GM18511 (cell line): ENCODE results near the gene EPAS1.

Source experiments
- ATAC-seq: cut with Tn5 transposase; IDR thresholded peaks from one replicate; pipeline ENCODE4 v1.9.1; 2021; ENCODE audit warnings: mild to moderate bottlenecking, moderate library complexity; ENCODE audit not compliant: unreplicated experiment

Gene EPAS1

DNA sequence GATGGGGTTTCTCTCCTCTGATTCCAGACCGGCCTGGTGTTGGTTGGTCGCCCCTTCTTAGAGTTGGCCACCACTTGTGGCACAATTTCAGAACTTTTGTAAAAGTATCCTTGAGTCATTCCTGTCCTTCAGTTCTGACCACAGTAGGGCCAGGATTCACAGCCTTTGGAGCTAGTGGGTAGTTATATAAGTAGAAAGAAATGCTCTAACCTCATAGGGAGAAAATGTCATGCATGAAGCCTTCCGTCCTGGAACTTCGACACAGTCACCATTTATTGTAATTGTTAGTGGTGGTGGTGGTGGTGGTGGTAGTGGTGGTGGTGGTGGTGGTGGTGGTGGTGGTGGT lies 65.4 kb downstream of the EPAS1 start:
- ATAC-seq: no peak

DNA sequence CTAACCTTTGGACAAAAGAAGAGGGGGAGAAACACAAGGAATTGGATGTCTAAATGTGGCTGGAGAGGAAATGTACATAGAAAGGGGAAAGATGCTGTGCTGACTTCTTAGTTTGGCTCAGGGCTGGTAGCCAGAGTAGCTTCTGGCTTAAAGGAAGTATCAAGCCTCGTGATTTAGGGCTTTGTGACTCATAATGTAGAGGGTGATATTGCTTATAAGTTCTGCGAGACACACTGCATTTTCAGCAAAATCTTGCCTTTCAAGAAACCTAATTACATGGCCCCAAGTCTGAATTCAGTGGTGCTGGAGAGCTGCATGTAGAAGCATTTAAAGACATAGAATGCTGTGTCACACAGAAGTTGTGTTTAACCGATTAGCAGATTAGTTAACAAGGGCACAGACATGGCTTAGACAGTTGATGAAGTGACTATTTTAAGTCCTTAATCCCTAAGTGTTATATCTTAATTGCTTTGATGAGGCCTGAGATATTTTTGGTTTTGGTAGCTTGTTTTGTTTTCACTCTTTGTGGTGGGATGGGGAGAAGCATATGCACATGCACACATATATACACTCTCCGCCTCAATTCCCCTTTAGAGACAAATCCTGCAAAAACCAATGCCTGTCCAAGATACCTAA lies 66.4 kb downstream of the EPAS1 start:
- no peak for ATAC-seq

DNA sequence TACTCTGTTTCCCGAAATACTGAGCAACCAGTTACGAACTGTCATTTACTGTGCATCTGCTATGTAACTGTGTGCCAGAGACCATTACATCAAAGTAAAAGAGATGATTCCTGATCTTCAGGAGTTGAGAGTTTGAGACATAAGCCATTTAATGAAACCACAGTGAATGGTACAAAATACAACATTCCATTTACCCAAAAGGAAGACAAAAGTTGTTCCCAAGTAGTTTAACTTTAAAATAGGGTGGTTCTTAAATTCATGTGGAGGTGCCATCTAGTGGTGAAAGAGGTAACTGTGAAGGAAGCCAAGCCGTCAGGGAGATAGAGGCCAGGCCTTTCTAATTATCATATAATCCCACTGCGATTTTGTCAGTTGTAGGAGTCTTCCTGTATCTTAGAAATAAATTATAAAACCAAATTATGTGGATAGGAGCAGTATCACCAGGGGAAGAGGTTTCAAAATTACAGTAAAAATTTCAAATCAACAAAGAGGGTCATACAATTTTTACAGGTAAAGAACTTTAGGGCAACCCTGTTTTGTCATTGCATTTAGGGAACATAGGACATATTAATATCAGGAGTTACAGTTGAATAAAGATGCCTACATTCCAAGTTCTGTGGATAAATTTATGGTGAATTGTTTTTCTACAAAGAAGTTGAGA lies 67.7 kb downstream of the EPAS1 start:
- no peak for ATAC-seq

DNA sequence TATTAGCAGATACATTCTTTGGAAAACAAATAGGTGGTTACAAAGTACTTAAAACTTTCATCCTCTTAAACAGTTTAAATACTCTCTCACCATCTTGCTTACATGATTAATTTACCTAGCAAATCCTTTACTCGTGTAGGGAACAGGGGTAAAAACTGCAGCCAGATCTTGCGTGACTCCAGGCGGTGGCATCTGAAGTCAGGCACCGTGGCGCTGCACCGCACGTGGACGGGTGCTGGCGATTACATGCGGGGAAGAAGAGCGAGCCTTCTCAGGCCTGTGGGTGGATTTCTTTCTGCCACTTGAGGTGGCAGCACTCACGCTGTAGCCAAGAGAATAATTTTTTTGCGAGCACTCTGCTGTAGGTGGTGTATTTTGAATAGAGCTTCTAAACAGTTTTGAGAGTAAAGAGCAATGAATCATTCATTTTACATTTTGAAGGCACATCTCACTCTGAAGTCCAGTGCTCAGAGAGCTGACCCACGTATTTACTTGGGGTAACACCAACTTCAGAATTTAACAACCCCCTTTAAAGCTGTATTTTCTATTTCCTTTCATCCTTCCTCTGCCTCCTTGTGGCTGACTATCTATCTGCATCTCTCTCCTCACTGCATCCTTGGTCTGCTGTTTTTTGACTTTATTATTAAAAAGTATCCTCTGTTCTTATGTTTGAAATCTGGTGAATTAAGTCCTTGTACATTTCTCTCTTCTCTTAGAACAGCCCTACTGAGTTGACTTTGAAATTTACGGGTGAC lies 68.9 kb downstream of the EPAS1 start:
- ATAC-seq: no peak

DNA sequence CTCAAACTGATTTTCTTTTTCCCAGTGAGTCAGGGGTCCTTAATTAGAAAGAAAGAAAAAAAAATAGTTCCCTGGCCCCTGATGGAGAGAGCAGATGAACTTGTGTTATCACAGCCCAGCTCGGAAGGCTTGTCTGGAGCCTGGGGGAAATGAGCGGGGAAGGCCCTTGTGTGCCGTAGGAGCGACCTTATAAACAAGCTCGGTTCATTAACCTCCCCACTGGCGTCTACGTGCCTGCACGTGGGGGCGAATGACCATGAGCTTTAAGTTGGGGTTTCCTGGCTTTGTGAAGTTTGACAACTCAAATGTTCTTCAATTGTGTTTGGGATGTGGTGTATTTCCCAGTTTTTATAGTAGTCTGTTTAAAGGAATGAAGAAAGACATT lies 69.5 kb downstream of the EPAS1 start:
- ATAC-seq: no peak

DNA sequence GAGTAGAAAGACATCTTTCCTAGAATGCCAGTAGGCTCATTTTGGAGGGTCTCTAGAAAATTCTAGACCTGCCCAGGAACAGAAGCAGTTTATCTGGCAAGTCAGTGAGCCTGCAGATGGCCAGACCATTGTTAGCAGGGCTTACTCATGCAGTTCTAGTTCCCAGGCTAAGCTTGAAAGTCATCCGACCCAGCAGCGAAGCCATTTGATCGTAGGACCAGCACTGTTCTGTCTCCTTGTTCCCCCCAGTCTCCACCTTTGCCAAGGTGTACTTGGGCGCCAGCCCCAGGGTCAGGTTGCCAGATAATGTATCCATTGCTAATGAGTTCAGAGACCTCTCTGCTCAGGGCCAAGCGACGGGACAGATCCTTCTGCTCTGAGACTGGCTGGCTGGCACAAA lies 70.1 kb downstream of the EPAS1 start:
- ATAC-seq: no peak

DNA sequence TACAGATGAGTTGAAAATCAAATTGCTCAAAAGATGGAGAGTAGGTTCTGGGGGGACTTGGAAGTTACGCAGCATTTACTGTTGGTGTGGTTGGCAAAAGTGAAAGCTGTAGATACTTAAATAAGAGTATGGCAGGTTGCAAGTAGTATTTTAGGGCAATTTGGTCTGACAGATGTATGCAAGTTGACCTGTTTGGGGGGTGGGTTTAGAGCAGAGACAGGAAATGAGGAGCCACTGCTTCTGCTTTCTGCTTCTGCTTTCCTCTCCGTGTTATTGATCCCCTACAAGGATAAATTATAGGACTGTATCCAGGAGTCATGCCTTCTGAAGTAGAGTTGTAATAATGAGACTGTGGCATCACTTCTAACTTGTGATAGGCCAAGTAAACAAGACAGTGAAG lies 71.2 kb downstream of the EPAS1 start:
- no peak for ATAC-seq

DNA sequence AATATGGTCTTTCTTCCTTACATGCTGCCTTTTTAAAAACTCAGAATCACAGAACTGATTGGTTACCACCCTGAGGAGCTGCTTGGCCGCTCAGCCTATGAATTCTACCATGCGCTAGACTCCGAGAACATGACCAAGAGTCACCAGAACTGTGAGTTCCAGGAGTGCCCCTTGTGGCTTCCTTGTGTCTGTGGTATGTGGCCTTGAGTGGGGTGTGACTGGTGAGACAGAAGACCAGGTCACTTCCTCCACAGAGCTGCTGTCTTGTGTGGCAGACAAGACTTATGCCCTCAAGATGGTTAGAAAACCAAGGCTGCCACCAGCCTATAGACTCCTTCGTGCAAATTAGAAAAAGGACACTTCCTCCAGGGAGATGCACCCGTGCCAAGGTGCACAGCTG lies 72.6 kb downstream of the EPAS1 start:
- no peak for ATAC-seq

DNA sequence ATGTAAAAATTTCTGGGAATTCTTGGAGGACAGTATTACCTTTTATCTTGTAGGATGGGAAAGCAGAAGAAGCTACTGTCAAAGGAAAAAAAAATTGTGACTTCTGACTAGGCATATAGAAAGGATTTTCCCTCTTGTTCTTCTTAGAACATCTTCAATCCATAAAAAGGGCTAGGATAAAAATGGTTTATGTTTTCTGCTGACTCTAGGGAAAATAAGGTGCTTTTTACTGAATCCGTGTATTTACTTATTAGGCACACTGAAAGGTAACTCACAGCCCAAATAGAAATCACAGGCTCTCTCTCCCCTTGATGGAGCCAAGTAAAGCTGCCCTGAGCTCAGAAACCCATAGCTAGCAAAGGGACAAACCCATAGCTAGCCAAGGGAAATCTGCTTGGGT lies 74.6 kb downstream of the EPAS1 start:
- no peak for ATAC-seq

DNA sequence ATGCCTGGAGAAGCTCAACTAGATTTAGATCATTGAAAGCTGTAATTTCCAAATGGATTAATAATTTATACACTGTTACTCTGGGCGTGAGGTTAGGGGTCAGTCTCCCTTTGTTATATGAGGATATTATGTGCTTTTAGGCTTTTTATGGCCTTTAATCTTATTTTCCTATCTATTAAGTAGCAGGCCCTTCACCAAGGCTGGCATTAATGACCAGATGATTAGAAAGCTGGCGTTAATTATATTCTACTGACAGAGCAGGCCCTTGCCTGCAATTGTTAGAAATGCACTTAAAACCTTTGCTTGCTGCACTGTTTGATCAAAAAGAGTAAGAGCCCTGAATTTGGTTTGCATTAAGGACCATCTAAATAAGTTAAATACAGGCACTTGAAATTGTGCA lies 75.3 kb downstream of the EPAS1 start:
- no peak for ATAC-seq

DNA sequence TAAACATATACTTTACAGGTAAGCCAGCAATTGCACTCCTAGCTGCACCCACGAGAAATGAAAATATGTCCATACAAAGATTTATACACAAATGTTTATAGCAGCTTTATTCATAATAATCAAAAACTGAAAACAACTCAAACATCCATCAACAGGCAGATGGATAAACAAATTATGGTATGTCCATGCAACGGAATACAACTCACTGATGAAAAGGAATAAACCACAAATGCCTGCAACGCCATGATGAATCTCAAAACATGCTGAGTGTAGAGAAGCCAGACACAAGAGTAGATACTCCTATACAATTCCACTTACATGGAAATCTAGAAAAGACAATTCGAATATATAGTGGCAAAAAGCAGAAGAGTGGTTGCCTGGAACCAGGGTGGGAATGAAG lies 76.0 kb downstream of the EPAS1 start:
- no peak for ATAC-seq

DNA sequence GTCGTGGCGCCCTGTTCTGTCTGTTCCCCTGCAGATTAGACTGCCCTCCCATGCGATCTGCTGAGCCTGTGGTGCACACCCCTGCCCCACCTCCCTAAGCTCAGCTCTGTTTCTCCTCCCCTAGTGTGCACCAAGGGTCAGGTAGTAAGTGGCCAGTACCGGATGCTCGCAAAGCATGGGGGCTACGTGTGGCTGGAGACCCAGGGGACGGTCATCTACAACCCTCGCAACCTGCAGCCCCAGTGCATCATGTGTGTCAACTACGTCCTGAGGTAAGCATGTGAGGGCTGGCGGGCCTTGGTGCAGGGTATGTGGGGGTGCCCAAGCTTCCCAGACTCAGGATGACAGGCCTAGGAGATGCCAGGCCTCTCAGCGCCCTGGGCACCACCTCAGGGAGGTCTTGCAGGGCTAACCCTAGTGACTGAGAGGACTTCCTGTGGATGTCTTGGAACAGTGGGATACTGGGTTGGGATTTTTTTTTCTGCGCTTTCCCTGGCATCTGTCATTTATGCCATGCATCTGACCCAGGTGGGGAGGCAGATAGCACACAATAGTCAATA lies 78.4 kb downstream of the EPAS1 start:
- ATAC-seq: no peak

DNA sequence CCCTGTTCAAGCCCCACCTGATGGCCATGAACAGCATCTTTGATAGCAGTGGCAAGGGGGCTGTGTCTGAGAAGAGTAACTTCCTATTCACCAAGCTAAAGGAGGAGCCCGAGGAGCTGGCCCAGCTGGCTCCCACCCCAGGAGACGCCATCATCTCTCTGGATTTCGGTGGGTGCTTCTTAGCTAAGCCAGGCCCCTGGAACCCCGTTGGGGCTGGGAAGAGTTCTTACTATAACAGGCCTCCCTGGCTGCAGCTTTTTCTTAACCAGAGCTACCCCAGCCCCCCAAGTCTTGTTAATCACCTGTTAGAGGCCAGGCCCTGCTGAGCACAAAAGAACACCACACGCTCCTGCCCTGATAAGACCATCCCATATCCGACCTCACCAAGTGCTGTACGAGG lies 79.4 kb downstream of the EPAS1 start:
- ATAC-seq: no peak

DNA sequence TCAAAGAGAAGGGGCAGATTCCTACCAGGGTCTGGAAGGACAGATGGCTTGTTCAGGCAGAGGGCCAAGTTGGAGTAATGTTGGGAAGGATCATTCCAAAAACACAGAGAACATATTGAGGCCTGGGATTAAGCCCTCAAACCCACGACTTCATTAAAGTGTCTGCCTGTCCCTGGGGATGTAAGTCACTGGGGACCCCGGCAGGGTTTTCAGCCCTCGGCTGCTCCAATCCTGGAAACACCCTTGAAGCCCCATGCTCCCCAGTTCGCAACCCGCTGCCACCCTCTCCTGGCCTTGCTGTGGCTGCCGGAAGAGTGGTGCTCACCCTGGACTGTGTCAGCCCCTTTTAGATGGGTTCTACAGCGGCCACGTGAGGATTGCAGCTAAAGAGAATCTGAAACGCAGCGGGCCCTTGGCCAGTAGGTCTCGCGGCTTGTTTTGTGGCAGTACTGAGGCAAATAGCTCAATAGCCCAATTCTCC lies 79.9 kb downstream of the EPAS1 start:
- no peak for ATAC-seq

DNA sequence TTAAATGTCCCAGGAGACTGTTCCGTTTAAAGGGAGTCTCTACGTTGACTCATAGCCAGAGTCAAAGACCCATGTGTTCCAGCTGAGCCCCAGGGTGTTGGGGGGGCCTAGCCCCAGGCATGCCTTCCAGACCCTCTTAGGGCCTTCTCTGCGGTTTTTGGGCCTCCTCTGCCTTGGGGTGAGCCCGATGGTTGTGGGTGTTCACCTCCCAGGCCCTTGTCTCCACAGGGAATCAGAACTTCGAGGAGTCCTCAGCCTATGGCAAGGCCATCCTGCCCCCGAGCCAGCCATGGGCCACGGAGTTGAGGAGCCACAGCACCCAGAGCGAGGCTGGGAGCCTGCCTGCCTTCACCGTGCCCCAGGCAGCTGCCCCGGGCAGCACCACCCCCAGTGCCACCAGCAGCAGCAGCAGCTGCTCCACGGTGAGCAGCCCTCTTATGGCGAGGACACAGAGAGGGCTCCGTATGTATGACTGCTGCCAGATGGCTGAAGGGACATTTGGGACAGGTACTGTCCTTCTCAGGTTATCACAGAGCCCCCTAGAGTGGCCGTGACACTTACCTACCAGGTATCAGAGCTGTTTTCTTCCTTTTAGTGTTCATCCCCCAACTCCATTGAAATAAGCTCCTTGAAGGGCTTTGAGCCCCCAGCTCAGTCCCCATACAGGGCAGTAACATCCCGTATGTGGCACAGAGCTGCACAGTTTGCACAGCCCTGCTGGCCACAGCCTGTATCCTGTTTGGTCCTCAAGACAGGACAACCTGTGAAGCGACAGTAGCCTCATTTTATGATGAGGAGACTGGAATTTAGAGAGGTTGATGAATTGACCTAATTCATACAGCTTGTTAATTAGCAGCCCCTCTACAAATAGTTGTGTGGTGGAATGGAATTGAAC lies 80.7 kb downstream of the EPAS1 start:
- ATAC-seq: no peak

DNA sequence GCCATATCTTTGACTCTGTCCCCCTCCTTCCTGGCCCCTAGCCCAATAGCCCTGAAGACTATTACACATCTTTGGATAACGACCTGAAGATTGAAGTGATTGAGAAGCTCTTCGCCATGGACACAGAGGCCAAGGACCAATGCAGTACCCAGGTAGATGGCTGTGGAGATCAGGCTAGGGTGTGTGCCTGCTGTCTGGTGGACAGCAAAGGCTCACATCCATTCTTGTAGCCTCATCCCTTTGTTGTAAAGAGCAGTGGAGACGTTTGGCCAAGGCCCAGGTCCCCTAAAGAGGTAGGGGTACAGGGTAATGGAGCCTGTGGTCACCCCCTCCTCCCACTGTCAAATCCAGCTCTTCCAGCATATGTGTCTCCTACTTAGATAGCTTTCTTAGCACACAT lies 81.4 kb downstream of the EPAS1 start:
- ATAC-seq: no peak

DNA sequence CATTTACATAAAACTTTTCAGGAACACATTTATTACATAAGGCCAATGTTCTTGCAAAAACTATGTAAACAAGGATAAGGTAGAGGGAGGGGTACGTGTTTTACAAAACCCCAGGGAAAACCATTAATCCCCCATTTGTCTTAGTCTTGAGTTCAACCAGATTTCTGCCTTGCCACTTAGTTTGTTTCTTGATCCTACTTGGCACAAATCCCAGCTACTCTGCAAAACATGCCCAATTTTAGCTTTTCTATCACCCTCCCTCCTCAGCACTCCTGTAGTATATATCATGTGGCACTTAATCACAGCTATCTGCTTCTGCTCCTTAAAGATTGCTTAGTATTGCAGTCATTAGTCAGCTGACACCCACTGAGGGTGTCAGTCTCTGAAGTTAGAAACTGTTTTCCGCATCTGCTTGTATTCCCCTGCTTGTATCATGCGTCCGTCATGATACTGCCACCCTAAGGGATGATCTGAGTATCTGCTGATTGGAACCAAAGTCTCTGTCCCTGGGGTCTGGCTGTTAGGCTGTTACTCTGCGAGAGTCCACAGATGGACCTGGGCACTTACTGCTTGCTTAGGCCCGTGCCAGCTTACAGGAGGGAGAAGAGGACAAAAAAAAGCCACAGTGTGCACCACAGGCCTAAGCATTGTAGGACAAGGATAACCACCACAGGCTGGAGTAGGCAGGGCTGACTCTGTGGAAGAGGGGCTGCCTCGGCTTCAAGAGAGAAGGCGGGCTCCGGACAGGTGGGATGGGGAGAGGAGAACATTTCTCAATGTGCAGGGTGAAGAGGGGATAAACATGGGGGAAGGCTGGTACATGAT lies 82.2 kb downstream of the EPAS1 start:
- no peak for ATAC-seq

DNA sequence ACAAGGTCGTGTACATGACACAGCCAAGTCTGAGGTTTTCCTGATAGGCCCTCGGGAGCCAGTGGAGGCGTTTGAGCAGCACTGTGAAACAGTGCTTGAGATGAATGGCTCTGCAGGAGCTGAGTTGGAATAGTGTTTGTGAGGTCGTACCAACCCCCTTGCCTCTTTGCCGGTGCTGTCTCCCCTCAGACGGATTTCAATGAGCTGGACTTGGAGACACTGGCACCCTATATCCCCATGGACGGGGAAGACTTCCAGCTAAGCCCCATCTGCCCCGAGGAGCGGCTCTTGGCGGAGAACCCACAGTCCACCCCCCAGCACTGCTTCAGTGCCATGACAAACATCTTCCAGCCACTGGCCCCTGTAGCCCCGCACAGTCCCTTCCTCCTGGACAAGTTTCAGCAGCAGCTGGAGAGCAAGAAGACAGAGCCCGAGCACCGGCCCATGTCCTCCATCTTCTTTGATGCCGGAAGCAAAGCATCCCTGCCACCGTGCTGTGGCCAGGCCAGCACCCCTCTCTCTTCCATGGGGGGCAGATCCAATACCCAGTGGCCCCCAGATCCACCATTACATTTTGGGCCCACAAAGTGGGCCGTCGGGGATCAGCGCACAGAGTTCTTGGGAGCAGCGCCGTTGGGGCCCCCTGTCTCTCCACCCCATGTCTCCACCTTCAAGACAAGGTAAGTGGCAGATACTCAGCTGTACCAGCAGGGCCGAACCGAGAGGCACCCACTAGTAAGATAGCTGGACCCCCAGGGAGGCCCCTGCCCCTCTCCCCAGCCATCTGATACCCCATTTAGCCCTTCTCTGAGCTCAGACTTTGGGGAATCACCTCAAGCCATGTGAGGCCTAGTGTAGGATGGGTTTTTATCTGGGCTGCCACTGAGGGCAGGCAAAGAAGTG lies 83.1 kb downstream of the EPAS1 start:
- no peak for ATAC-seq

DNA sequence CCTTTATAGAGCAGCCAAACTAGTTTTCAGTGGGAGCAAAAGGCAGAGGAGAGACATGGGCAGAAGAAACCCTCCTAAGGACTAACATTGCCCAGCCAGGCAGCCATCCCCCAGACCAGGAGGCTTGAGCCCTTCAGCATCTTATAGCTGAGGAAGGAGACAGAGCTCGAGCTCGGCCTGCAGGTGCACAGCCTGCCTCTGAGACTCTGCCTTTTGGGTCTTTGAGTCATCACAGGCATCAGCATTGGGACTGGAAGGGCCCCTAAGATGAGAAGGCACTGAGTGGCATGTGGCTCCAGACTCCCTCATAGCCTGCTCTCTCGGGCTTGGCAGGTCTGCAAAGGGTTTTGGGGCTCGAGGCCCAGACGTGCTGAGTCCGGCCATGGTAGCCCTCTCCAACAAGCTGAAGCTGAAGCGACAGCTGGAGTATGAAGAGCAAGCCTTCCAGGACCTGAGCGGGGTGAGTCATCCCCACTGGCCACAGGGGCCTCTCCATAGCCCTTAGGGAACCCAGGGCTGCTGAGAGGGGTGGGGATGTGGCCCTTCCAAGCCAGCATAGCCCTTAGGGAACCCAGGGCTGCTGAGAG lies 84.1 kb downstream of the EPAS1 start:
- ATAC-seq: no peak
